Body of pancreas (tissue), 4 donors: ENCODE results near the gene ZFHX3. TPM values are rescaled to one million over a fixed set of nuclear protein-coding genes. Genes with fewer than 3 reads are reported as not detected.

Source experiments
- ATAC-seq: fragments of 150-250 bp; one replicate; pipeline ENCODE4 v1.9.1; 2016
- DNase-seq, 4 donors: peaks; one replicate each; pipeline ENCODE4 v3.0.0-alpha.2; 2019
- H3K27ac ChIP-seq, 4 donors: fragments of 200-600 bp; sonication (generic); 1 replicate in 3 of 4; 2 replicates in 1 of 4; pipeline versions ENCODE4 v1.5.1 to v1.6.1; 2016 to 2019; ENCODE audit warnings: mild to moderate bottlenecking in 1 of 4, mixed read lengths in 1 of 4, moderate library complexity in 1 of 4
- H3K27me3 ChIP-seq, 2 donors: fragments of 200-600 bp; sonication (generic); one replicate each; pipeline ENCODE4 v1.6.0; 2016; ENCODE audit warnings: mild to moderate bottlenecking in 1 of 2
- H3K36me3 ChIP-seq, 2 donors: fragments of 200-600 bp; sonication (generic); replicated peaks in 1 of 2; 2 replicates each; pipeline ENCODE4 v1.5.1; 2016; ENCODE audit warnings: low read depth in 2 of 2; ENCODE audit not compliant: insufficient read depth in 1 of 2
- H3K4me1 ChIP-seq: fragments of 200-600 bp; sonication (generic); one replicate; pipeline ENCODE4 v1.6.0; 2016
- H3K4me3 ChIP-seq, 2 donors: fragments of 200-600 bp; sonication (generic); 1 replicate in 1 of 2; 2 replicates in 1 of 2; pipeline ENCODE4 v1.5.1; 2016 to 2019
- H3K9me3 ChIP-seq, 3 donors: fragments of 200-600 bp; sonication (generic); 1 replicate in 2 of 3; 2 replicates in 1 of 3; pipeline ENCODE4 v1.5.1; 2016
- POLR2A ChIP-seq, 3 donors: fragments of 450-650 bp; IDR thresholded peaks; one replicate each; pipeline ENCODE4 v1.6.1; 2016; ENCODE audit warnings: antibody characterized with exemption in 3 of 3, mild to moderate bottlenecking in 2 of 3
- whole genome bisulfite sequencing, 2 donors: methylation state at CpG; one replicate each; pipeline ENCODE4 v1.1.5; 2017; 5-methylcytosine and 5-hydroxymethylcytosine counted together
- intact Hi-C: fragments of 100-400 bp; cut with DNase I; formaldehyde crosslinking; loops from one replicate; pipeline ENCODE4 v1.15.1; 2023
- total RNA-seq, 2 donors: library from RNA; depleted of rRNA; stranded (reverse); fragments of >200 nt; gene quantifications; one replicate each; pipeline ENCODE4 v1.1.0, GENCODE V29; 2016
- TF ChIP-seq, protein P1 (sequence below), 7 experiments: fragments of 450-650 bp in 4 of 7; fragments of 200-600 bp in 3 of 7; sonication (generic) in 3 of 7; IDR thresholded peaks; one replicate each; pipeline ENCODE4 v1.5.1; 2016 to 2019; ENCODE audit warnings: antibody characterized with exemption in 7 of 7

The ZFHX3 gene
- total RNA-seq, 2 donors from 2014 or later: 22.4 to 24.6 TPM

DNA sequence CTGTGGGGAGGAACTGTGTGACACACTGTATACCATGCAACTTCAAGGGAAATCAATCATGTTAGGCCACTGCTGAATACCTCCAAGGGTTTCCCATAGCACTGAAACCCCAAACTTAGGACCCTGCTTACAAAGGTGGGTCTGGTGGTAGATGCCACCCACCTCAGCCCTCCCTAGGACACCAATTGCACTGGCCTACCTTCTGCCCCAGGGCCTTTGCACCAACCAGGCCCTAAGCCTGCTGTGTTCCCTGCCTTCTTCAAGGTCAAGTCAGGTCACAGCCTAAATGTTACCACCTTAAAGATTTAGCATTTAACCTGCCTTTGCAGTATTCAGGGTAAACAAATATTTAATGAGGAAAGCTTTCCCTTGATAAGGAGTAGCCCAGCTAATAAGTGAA lies 185.8 kb downstream of the ZFHX3 start:
- ATAC-seq: no peak
- TF ChIP-seq, protein P1, sequence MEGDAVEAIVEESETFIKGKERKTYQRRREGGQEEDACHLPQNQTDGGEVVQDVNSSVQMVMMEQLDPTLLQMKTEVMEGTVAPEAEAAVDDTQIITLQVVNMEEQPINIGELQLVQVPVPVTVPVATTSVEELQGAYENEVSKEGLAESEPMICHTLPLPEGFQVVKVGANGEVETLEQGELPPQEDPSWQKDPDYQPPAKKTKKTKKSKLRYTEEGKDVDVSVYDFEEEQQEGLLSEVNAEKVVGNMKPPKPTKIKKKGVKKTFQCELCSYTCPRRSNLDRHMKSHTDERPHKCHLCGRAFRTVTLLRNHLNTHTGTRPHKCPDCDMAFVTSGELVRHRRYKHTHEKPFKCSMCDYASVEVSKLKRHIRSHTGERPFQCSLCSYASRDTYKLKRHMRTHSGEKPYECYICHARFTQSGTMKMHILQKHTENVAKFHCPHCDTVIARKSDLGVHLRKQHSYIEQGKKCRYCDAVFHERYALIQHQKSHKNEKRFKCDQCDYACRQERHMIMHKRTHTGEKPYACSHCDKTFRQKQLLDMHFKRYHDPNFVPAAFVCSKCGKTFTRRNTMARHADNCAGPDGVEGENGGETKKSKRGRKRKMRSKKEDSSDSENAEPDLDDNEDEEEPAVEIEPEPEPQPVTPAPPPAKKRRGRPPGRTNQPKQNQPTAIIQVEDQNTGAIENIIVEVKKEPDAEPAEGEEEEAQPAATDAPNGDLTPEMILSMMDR (IDR thresholded peaks at IDR 0.05): no peak
- TF ChIP-seq POLR2A (IDR thresholded peaks at IDR 0.05): no peak
- no peaks in the 10 kb centered on the region for H3K36me3 ChIP-seq
- H3K27me3 ChIP-seq: no peaks in the 10 kb centered on the region
- DNase-seq: no peak
- no peak overlapping the region for H3K27ac ChIP-seq
- no peak overlapping the region for H3K4me3 ChIP-seq
- intact Hi-C loops: no loop called here
- no peaks in the 10 kb centered on the region for H3K9me3 ChIP-seq
- peaks cover 28% of the 10 kb centered on the region for H3K4me1 ChIP-seq

DNA sequence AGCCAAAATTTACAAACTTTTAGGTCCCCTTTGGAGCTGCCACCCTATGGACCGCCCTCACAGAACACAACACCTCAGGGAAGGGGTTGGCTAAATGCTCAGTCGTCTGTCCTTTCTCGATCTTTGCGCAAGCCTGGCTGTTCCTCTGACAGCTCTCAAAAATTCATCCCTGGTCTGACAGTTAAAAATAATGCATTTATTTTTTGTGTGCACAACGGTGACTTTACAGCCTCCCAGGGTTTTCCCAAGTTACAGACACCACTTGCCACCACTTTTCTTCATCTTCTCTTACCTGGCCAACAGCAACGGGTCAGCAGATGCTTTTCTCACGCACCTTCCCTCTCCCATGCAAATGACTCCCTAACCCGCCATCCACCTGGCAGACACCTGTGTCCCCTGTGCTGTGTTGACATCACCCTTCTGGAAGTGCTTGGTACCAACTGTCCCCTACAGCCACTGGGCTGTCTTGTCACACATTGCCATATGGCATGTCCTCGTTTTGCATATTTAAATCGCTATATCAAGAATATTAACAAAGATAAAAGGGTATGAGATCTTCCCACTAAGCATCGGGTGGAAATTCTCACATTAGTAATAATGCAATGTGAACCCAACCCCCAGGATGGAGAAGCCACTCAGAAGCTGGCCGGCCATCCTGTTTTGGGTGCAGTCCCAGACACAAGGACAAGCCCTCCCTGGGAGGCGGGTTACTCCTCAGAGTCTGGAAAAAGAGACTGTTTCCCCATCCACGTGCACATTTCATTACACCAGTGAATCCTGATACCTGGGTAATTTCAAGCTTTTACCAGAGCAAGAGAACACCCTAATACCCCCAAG lies 187.0 kb downstream of the ZFHX3 start:
- DNase-seq (no peak), ATAC-seq (no peak)
- H3K9me3 ChIP-seq: no peaks in the 10 kb centered on the region
- intact Hi-C loops: no loop called here
- H3K4me3 ChIP-seq: no peak overlapping the region
- TF ChIP-seq POLR2A (IDR thresholded peaks at IDR 0.05): no peak
- TF ChIP-seq, protein P1 (IDR thresholded peaks at IDR 0.05): no peak
- no peaks in the 10 kb centered on the region for H3K27me3 ChIP-seq
- WGBS, 2 donors: 74 to 82% methylated on average over 14 of the region's 14 CpGs
- H3K27ac ChIP-seq: peak overlapping the region in 1 of 4 donors; percentile 28
- no peaks in the 10 kb centered on the region for H3K36me3 ChIP-seq
- peaks cover 29% of the 10 kb centered on the region for H3K4me1 ChIP-seq

DNA sequence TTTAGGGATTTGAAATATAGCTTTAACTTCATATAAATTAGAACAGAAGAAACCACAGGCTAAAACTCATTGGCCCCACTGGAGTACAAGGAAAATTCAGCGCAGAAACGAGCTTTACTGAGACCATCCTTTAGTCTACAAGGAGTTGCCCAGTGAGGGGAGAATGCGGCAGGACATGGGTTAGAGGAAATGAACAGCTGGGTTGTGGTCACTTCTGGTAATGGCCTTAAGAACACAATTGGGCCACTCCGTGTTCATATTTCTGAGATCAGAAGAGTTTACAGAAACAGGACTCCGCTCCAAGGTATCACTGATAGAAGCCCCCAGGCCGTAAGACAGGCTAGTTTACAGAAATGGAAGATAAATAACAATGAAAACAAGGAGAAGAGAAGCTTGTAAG lies 188.3 kb downstream of the ZFHX3 start:
- Histone ChIP-seq H3K36me3 (no peaks in the 10 kb centered on the region), H3K4me1 (peaks cover 29% of the 10 kb centered on the region), H3K4me3 (no peak overlapping the region), H3K27ac (peak overlapping the region in 3 of 4 donors; percentile 7 to 50 (median 28)), H3K9me3 (no peaks in the 10 kb centered on the region), H3K27me3 (no peaks in the 10 kb centered on the region)
- no peak for DNase-seq
- no peak for TF ChIP-seq POLR2A (IDR thresholded peaks at IDR 0.05)
- TF ChIP-seq, protein P1 (IDR thresholded peaks at IDR 0.05): no peak
- WGBS, 2 donors: 91 to 94% methylated on average over 6 of the region's 6 CpGs
- ATAC-seq: no peak
- intact Hi-C loops: no loop called here

DNA sequence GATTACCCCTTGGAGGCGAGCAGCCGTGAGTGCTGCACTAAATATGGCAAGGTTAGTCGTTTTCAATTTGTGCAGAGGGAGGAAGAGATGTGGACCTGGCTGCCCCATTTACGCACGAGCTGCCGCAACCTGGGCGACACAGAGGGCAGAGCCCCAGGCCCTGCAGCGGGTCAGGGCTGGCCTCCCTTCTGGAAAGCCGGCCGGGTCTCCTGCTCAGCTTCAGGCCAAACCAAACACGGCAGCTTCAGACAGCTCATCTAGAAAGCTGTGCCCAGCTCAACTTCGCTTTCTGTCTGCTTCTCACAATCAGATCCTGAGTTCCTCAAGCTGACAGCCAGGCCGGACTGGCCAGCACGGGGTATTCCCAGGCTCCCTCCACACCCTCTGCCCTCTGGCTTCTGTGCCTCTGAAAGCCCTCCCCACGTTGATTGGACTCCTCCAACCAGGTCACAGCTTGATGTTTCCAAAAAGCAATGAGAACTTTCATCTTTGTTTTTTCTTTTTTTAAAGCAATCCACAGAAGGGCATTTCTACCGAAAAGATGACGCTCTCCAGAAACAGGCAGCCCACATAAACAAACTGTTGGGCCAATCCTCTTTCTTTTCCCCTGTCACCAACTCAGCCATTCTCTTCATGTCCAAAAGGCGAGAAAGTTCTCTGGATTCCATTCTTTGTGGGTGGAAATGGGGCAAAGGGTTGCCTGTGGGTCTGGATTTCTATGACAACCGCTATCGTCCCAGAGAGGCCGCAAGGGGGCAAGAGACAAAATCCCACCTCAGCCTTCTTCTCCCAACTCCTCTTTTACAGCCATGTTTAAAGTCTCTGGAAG lies 189.0 kb downstream of the ZFHX3 start:
- Histone ChIP-seq H3K27me3 (no peaks in the 10 kb centered on the region), H3K9me3 (no peaks in the 10 kb centered on the region), H3K27ac (peak overlapping the region in 3 of 4 donors; percentile 23 to 50 (median 32)), H3K4me3 (no peak overlapping the region), H3K4me1 (peaks cover 29% of the 10 kb centered on the region), H3K36me3 (no peaks in the 10 kb centered on the region)
- TF ChIP-seq, protein P1 (IDR thresholded peaks at IDR 0.05): no peak
- intact Hi-C loops: no loop called here
- DNase-seq: no peak
- peak; percentile 34 for ATAC-seq
- WGBS, 2 donors: 79% methylated on average over 14 to 21 of the region's 21 CpGs
